Measurements from ENCODE around the gene OMG.
"Not testable (repeated sequence)": the region's sequence is repeated elsewhere in the genome, so short reads cannot be mapped to it uniquely, and the experiment has no call there.

The OMG gene

GRCh38 chr17:31297090-31297489, at the start of gene OMG:
TSS of gene OMG (minus strand) at chr17:31297239. CDS start at chr17:31296331, 908 bp downstream.
- no peak for DNase-seq

- not testable (repeated sequence) for DNase-seq
Measured at GRCh38 chr17:31345191-31345747, 48.2 kb upstream of the OMG start.

- DNase-seq, result no peak
Measured at GRCh38 chr17:31339906-31340661, 43.0 kb upstream of the OMG start.

- DNase-seq, result no peak
Measured at GRCh38 chr17:31329221-31329620, 32.2 kb upstream of the OMG start.

- DNase-seq, result no peak
Measured at GRCh38 chr17:31328160-31328535, 31.1 kb upstream of the OMG start.

GRCh38 chr17:31327534-31328159, 30.6 kb upstream of the OMG start:
- DNase-seq, result peak; percentile 76

GRCh38 chr17:31323551-31323950, 26.5 kb upstream of the OMG start:
- DNase-seq, result no peak

- no peak for DNase-seq
Measured at GRCh38 chr17:31321966-31322365, 24.9 kb upstream of the OMG start.

GRCh38 chr17:31321481-31321880, 24.4 kb upstream of the OMG start, which contains the start of gene EVI2A:
TSS of gene EVI2A (minus strand) at chr17:31321622. CDS start at chr17:31319013, 2,609 bp downstream.
- no peak for DNase-seq

- no peak for DNase-seq
Measured at GRCh38 chr17:31320791-31321190, 23.8 kb upstream of the OMG start.

- no peak for DNase-seq
Measured at GRCh38 chr17:31320241-31320640, 23.2 kb upstream of the OMG start.

- no peak for DNase-seq
Measured at GRCh38 chr17:31318851-31319661, 22.0 kb upstream of the OMG start.

- DNase-seq, result no peak
Measured at GRCh38 chr17:31318298-31318801, 21.3 kb upstream of the OMG start.

- no peak for DNase-seq
Measured at GRCh38 chr17:31314782-31315100, 17.7 kb upstream of the OMG start.

- no peak for DNase-seq
Measured at GRCh38 chr17:31313982-31314781, 17.1 kb upstream of the OMG start, which contains the start of gene EVI2B. TSS of gene EVI2B (minus strand) at chr17:31314054. CDS start at chr17:31305609, 8,445 bp downstream.

- DNase-seq, result not testable (repeated sequence)
Measured at GRCh38 chr17:31312223-31312622, 15.2 kb upstream of the OMG start.

GRCh38 chr17:31311526-31311925, 14.5 kb upstream of the OMG start:
- DNase-seq, result no peak

- no peak for DNase-seq
Measured at GRCh38 chr17:31310886-31311285, 13.8 kb upstream of the OMG start.

- no peak for DNase-seq
Measured at GRCh38 chr17:31310260-31310659, 13.2 kb upstream of the OMG start.

GRCh38 chr17:31309556-31309955, 12.5 kb upstream of the OMG start:
- DNase-seq, result no peak

GRCh38 chr17:31308372-31309334, 11.6 kb upstream of the OMG start:
- no peak for DNase-seq
